Measurements from ENCODE around the gene NCAPG2.

Gene NCAPG2

GRCh38 chr7:158588085-158588877 lies 116.3 kb downstream of the NCAPG2 start:
- Histone ChIP-seq H3K9me3 (ENCODE audit: low read length) (no peaks in the 10 kb centered on the region), H3K4me1 (ENCODE audit: insufficient read depth, low read length) (peaks cover 11% of the 10 kb centered on the region), H3K4me3 (ENCODE audit: low read depth in 1 of 2, low read length in 2 of 2) (peak overlapping the region in 1 of 2 donors; percentile 27), H3K27me3 (ENCODE audit: control insufficient read depth in 1 of 2, insufficient read depth in 2 of 2, low read length in 2 of 2) (peaks cover 13 to 29% of the 10 kb centered on the region in 2 donors), H3K36me3 (ENCODE audit: insufficient read depth, low read length) (no peaks in the 10 kb centered on the region), H3K9ac (ENCODE audit: low read length) (no peak overlapping the region), H3K27ac (ENCODE audit: low read depth, low read length) (no peak overlapping the region)

DNA sequence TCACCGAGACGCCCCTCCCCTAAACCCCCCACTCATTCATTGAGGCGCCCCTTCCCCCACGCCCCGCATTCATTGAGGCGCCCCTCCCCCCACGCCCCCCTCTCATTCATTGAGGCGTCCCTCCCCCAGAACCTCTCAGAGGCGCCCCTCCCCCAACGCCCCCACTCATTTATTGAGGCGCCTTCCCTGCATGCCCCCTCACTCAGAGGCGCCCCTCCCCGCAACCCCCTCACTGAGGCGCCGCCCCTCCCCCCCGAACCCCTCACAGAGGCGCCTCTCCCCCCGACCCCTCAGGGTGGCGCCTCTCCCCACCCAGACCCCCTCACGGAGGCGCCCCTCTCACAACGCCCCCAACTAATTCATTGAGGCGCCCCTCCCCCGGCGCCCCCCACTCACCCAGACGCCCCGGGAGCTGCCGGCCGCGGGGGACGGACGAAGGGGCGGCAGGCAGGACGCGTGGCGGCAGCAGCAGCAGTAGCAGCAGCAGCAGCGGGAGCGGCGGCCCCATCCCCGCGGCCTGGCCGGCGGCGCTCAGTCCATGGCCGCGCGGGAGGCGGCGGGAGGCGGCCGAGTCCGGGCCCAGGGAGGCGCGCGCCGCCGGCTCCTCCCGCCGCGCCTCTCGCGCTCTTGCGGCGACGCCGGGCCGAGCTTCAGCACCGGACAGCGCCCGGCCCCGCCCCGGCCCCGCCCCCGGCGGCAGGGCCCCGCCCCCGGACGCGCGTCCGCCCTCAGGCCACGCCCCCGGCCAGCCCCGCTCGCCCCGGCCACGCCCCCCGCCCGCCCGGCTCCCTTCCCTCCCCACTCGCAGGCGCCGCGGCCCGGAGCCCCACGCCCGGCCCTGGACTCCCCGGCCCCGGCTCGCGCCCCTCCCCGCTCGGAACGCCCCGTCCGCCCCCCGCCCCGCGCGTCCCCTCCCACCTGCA lies 117.2 kb downstream of the NCAPG2 start, which contains the start of gene PTPRN2:
Gene PTPRN2, minus strand, starts transcription at position 662 of the 923 bp plus-strand sequence.
- peaks cover 13 to 29% of the 10 kb centered on the region in 2 donors for H3K27me3 ChIP-seq (ENCODE audit: control insufficient read depth in 1 of 2, insufficient read depth in 2 of 2, low read length in 2 of 2)
- H3K36me3 ChIP-seq (ENCODE audit: insufficient read depth, low read length), result no peaks in the 10 kb centered on the region
- H3K9me3 ChIP-seq (ENCODE audit: low read length), result no peaks in the 10 kb centered on the region
- H3K4me1 ChIP-seq (ENCODE audit: insufficient read depth, low read length), result peaks cover 11% of the 10 kb centered on the region
- peak within 1 kb of the TSS in 1 of 2 donors; percentile 32 for H3K4me3 ChIP-seq (ENCODE audit: low read depth in 1 of 2, low read length in 2 of 2)
- no peak within 1 kb of the TSS for H3K27ac ChIP-seq (ENCODE audit: low read depth, low read length)
- no peak within 1 kb of the TSS for H3K9ac ChIP-seq (ENCODE audit: low read length)

- no peaks in the 10 kb centered on the region for H3K9me3 ChIP-seq (ENCODE audit: low read length)
- no peak overlapping the region for H3K4me3 ChIP-seq (ENCODE audit: low read depth in 1 of 2, low read length in 2 of 2)
- H3K4me1 ChIP-seq (ENCODE audit: insufficient read depth, low read length), result peaks cover 11% of the 10 kb centered on the region
- peaks cover 13 to 29% of the 10 kb centered on the region in 2 donors for H3K27me3 ChIP-seq (ENCODE audit: control insufficient read depth in 1 of 2, insufficient read depth in 2 of 2, low read length in 2 of 2)
- H3K36me3 ChIP-seq (ENCODE audit: insufficient read depth, low read length), result no peaks in the 10 kb centered on the region
- no peak overlapping the region for H3K27ac ChIP-seq (ENCODE audit: low read depth, low read length)
- H3K9ac ChIP-seq (ENCODE audit: low read length), result no peak overlapping the region
Observed at GRCh38 chr7:158586499-158587161, 118.0 kb downstream of the NCAPG2 start.

DNA sequence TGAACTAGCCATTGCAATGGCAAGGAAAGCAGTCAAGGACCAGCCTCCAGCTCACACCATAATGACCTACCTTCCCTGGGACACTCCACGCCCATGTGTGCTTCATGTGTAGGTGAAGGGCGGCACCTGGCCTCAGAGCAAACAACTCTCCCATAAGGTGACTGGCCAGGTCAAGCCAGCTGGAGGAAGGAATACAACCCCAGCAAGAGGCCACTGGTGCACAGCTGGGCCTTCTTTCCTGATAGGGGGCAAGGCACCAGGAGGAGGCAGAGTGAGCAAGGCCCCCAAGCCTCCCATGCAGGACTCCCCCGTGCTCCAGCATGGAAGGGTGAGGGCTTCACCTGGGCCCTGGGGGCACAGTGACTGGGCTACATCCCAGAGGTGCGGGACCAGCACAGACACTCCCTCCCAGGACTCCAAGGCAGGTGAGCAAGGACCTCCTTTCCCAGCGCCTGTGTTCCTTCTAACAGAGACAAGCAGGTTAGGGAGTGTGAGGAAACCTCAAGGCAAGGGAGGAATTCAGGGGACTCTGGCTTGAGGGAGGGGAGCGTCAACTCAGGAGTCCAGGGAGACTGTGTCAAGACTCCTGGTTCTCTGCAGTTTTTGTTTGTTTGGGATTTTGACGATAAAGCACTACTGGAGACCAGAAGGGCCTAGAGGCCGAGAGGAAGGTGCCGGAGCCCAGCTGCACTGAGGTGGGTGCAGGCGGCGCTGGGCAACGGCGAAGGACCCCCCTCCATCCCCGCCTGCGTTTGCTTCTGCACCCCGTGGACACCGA lies 118.7 kb downstream of the NCAPG2 start:
- Histone ChIP-seq H3K9me3 (ENCODE audit: low read length) (no peaks in the 10 kb centered on the region), H3K4me1 (ENCODE audit: insufficient read depth, low read length) (peaks cover 11% of the 10 kb centered on the region), H3K9ac (ENCODE audit: low read length) (no peak overlapping the region), H3K27me3 (ENCODE audit: control insufficient read depth in 1 of 2, insufficient read depth in 2 of 2, low read length in 2 of 2) (peaks cover 13 to 29% of the 10 kb centered on the region in 2 donors), H3K27ac (ENCODE audit: low read depth, low read length) (no peak overlapping the region), H3K4me3 (ENCODE audit: low read depth in 1 of 2, low read length in 2 of 2) (no peak overlapping the region), H3K36me3 (ENCODE audit: insufficient read depth, low read length) (no peaks in the 10 kb centered on the region)

DNA sequence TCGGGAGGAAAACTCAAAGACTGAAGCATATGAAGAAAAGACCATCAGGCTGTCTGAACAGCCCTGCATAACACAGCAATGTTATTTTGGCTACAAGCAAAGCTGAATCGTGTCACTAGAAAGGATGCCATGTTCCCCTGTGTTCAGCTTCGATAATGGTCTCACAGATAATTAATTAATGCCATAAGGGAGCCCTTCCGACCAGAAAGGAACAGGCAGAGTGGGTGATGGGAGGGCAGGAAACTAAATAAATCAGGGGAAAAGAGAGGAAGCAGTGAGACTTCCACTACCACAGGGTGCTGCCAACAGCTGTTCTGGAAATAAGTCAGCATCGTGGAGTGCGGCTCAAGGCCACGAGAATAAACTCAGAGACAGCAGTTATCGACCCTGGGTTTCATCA lies 120.2 kb downstream of the NCAPG2 start:
- Histone ChIP-seq H3K9ac (ENCODE audit: low read length) (no peak overlapping the region), H3K36me3 (ENCODE audit: insufficient read depth, low read length) (no peaks in the 10 kb centered on the region), H3K27me3 (ENCODE audit: control insufficient read depth in 1 of 2, insufficient read depth in 2 of 2, low read length in 2 of 2) (peaks cover 13 to 29% of the 10 kb centered on the region in 2 donors), H3K4me1 (ENCODE audit: insufficient read depth, low read length) (peaks cover 11% of the 10 kb centered on the region), H3K9me3 (ENCODE audit: low read length) (peaks cover 10% of the 10 kb centered on the region), H3K4me3 (ENCODE audit: low read depth in 1 of 2, low read length in 2 of 2) (no peak overlapping the region), H3K27ac (ENCODE audit: low read depth, low read length) (no peak overlapping the region)

GRCh38 chr7:158583810-158584209 lies 120.8 kb downstream of the NCAPG2 start:
- H3K27me3 ChIP-seq (ENCODE audit: control insufficient read depth in 1 of 2, insufficient read depth in 2 of 2, low read length in 2 of 2), result peaks cover 13 to 29% of the 10 kb centered on the region in 2 donors

DNA sequence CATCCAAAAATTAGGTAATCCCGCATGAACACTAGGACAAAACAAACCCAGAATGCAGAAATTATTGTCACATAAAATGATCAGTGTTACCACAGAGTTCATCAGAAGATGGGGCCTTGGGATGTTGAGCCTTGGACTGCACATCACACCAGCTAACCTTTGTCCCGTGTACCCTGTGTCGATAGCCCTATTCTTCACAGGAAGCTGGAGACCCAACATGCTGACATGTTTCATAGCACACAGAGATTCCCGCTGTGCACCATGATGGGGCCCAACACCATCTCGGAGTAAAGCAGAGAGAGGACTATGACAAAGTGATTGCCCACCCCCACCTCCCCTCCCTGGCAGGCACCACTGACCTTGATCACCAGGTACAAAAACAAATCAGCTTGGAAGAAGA lies 121.5 kb downstream of the NCAPG2 start:
- peaks cover 13 to 29% of the 10 kb centered on the region in 2 donors for H3K27me3 ChIP-seq (ENCODE audit: control insufficient read depth in 1 of 2, insufficient read depth in 2 of 2, low read length in 2 of 2)
- H3K27ac ChIP-seq (ENCODE audit: low read depth, low read length), result no peak overlapping the region
- no peak overlapping the region for H3K4me3 ChIP-seq (ENCODE audit: low read depth in 1 of 2, low read length in 2 of 2)
- H3K9ac ChIP-seq (ENCODE audit: low read length), result no peak overlapping the region
- H3K36me3 ChIP-seq (ENCODE audit: insufficient read depth, low read length), result no peaks in the 10 kb centered on the region
- H3K4me1 ChIP-seq (ENCODE audit: insufficient read depth, low read length), result peaks cover 11% of the 10 kb centered on the region
- peaks cover 12% of the 10 kb centered on the region for H3K9me3 ChIP-seq (ENCODE audit: low read length)

More at GRCh38 chr7:158583810-158584209, 120.8 kb downstream of the NCAPG2 start:
- no peak overlapping the region for H3K4me3 ChIP-seq (ENCODE audit: low read depth in 1 of 2, low read length in 2 of 2)
- peaks cover 12% of the 10 kb centered on the region for H3K9me3 ChIP-seq (ENCODE audit: low read length)
- no peak overlapping the region for H3K9ac ChIP-seq (ENCODE audit: low read length)
- H3K27ac ChIP-seq (ENCODE audit: low read depth, low read length), result no peak overlapping the region
- H3K4me1 ChIP-seq (ENCODE audit: insufficient read depth, low read length), result peaks cover 11% of the 10 kb centered on the region
- H3K36me3 ChIP-seq (ENCODE audit: insufficient read depth, low read length), result no peaks in the 10 kb centered on the region

- Histone ChIP-seq H3K9ac (ENCODE audit: low read length) (no peak overlapping the region), H3K4me1 (ENCODE audit: insufficient read depth, low read length) (peaks cover 11% of the 10 kb centered on the region), H3K9me3 (ENCODE audit: low read length) (peaks cover 12% of the 10 kb centered on the region), H3K4me3 (ENCODE audit: low read depth in 1 of 2, low read length in 2 of 2) (no peak overlapping the region), H3K27me3 (ENCODE audit: control insufficient read depth in 1 of 2, insufficient read depth in 2 of 2, low read length in 2 of 2) (peaks cover 13 to 29% of the 10 kb centered on the region in 2 donors), H3K27ac (ENCODE audit: low read depth, low read length) (no peak overlapping the region), H3K36me3 (ENCODE audit: insufficient read depth, low read length) (no peaks in the 10 kb centered on the region)
Observed at GRCh38 chr7:158582089-158582456, 122.5 kb downstream of the NCAPG2 start.

- H3K27me3 ChIP-seq (ENCODE audit: control insufficient read depth in 1 of 2, insufficient read depth in 2 of 2, low read length in 2 of 2), result peaks cover 13 to 26% of the 10 kb centered on the region in 2 donors
- H3K36me3 ChIP-seq (ENCODE audit: insufficient read depth, low read length), result no peaks in the 10 kb centered on the region
- no peak overlapping the region for H3K4me3 ChIP-seq (ENCODE audit: low read depth in 1 of 2, low read length in 2 of 2)
- H3K9me3 ChIP-seq (ENCODE audit: low read length), result peaks cover 12% of the 10 kb centered on the region
- peaks cover 11% of the 10 kb centered on the region for H3K4me1 ChIP-seq (ENCODE audit: insufficient read depth, low read length)
- no peak overlapping the region for H3K27ac ChIP-seq (ENCODE audit: low read depth, low read length)
- no peak overlapping the region for H3K9ac ChIP-seq (ENCODE audit: low read length)
Observed at GRCh38 chr7:158581440-158582088, 123.0 kb downstream of the NCAPG2 start.
